DOHH2 (cell line): ENCODE data around the gene C5.

Experiments
- H3F3A ChIP-seq: fragments of 200-600 bp; sonication (generic), shearing (Covaris generic); 2 replicates; pipeline ENCODE4 v1.6.0; 2016; ENCODE audit warnings: antibody characterized with exemption, mild to moderate bottlenecking; ENCODE audit not compliant: control insufficient read depth, insufficient read depth
- H3K27ac ChIP-seq: fragments of 200-600 bp; sonication (generic); 2 replicates; pipeline ENCODE4 v1.5.1; 2014; ENCODE audit warnings: low read depth, mild to moderate bottlenecking, low read length, moderate library complexity
- H3K27me3 ChIP-seq: fragments of 200-600 bp; sonication (generic); 2 replicates; pipeline ENCODE4 v1.6.1; 2014; ENCODE audit warnings: mild to moderate bottlenecking, low read length, mixed read lengths; ENCODE audit not compliant: control insufficient read depth
- H3K36me3 ChIP-seq: fragments of 200-600 bp; sonication (generic); 2 replicates; pipeline ENCODE4 v1.6.1; 2014; ENCODE audit warnings: mild to moderate bottlenecking, low read length, moderate library complexity, mixed read lengths; ENCODE audit not compliant: control insufficient read depth
- H3K4me1 ChIP-seq: fragments of 200-600 bp; sonication (generic); 2 replicates; pipeline ENCODE4 v1.6.1; 2014; ENCODE audit warnings: mild to moderate bottlenecking, low read length, mixed read lengths; ENCODE audit not compliant: control insufficient read depth
- H3K4me2 ChIP-seq: fragments of 200-600 bp; sonication (generic); 2 replicates; pipeline ENCODE4 v1.6.0; 2014; ENCODE audit warnings: mild to moderate bottlenecking, low read length, moderate library complexity
- H3K4me3 ChIP-seq: fragments of 200-600 bp; sonication (generic); 2 replicates; pipeline ENCODE4 v1.5.1; 2014; ENCODE audit warnings: mild to moderate bottlenecking, low read length, mixed read lengths
- H3K79me2 ChIP-seq: fragments of 200-600 bp; sonication (generic); 2 replicates; pipeline ENCODE4 v1.6.1; 2014; ENCODE audit warnings: mild to moderate bottlenecking, low read length, mixed read lengths; ENCODE audit not compliant: control insufficient read depth
- H3K9me2 ChIP-seq: fragments of 200-600 bp; sonication (generic); replicated peaks from 2 replicates; pipeline ENCODE4 v1.6.1; 2014; ENCODE audit warnings: mild to moderate bottlenecking, low read length, mixed read lengths; ENCODE audit not compliant: control insufficient read depth
- H3K9me3 ChIP-seq: fragments of 200-600 bp; sonication (generic); 2 replicates; pipeline ENCODE4 v1.6.1; 2014; ENCODE audit warnings: antibody characterized with exemption, low read length, mixed read lengths; ENCODE audit not compliant: control insufficient read depth, insufficient read depth
- H4K20me1 ChIP-seq: fragments of 200-600 bp; sonication (generic); 2 replicates; pipeline ENCODE4 v1.6.0; 2014; ENCODE audit warnings: low read depth, mild to moderate bottlenecking, antibody characterized with exemption, low read length, moderate library complexity; ENCODE audit not compliant: control insufficient read depth, insufficient read depth
- CTCF ChIP-seq: fragments of 200-600 bp; sonication (generic); IDR thresholded peaks from one replicate; pipeline ENCODE4 v1.5.1; 2014; ENCODE audit warnings: antibody characterized with exemption, mild to moderate bottlenecking, low read depth, low read length; ENCODE audit not compliant: poor library complexity, severe bottlenecking
- EZH2phosphoT487 ChIP-seq: fragments of 200-600 bp; sonication (generic); IDR thresholded peaks from 2 replicates; pipeline ENCODE4 v1.6.1; 2017; ENCODE audit warnings: borderline replicate concordance, mild to moderate bottlenecking, antibody characterized with exemption, low read length, moderate library complexity, mixed read lengths

The C5 gene

GRCh38 chr9:120918931-120919842 lies 130.9 kb downstream of the C5 start:
- no peak overlapping the region for H3K4me2 ChIP-seq
- no peaks in the 10 kb centered on the region for H3K79me2 ChIP-seq
- H3K36me3 ChIP-seq = peaks cover 20% of the 10 kb centered on the region
- no peaks in the 10 kb centered on the region for H3K9me3 ChIP-seq
- no peak overlapping the region for H3K27ac ChIP-seq
- H3F3A ChIP-seq = no peaks in the 10 kb centered on the region
- H4K20me1 ChIP-seq = no peaks in the 10 kb centered on the region
- no peaks in the 10 kb centered on the region for H3K9me2 ChIP-seq
- H3K27me3 ChIP-seq = no peaks in the 10 kb centered on the region
- no peak overlapping the region for H3K4me3 ChIP-seq
- peaks cover 58% of the 10 kb centered on the region for H3K4me1 ChIP-seq
- TF ChIP-seq EZH2phosphoT487 (no peak), CTCF (no peak)

- Histone ChIP-seq H3K4me3 (no peak overlapping the region), H3K9me2 (no peaks in the 10 kb centered on the region), H3K9me3 (no peaks in the 10 kb centered on the region), H3K79me2 (no peaks in the 10 kb centered on the region), H3K27me3 (no peaks in the 10 kb centered on the region), H3K36me3 (peaks cover 17% of the 10 kb centered on the region), H3K4me2 (no peak overlapping the region), H3K27ac (no peak overlapping the region), H4K20me1 (no peaks in the 10 kb centered on the region), H3K4me1 (peaks cover 47% of the 10 kb centered on the region), H3F3A (no peaks in the 10 kb centered on the region)
- no peak for TF ChIP-seq CTCF
- TF ChIP-seq EZH2phosphoT487 = no peak
Observed at GRCh38 chr9:120917929-120918762, 131.9 kb downstream of the C5 start.

- peaks cover 38% of the 10 kb centered on the region for H3K4me1 ChIP-seq
- no peaks in the 10 kb centered on the region for H3K79me2 ChIP-seq
- no peaks in the 10 kb centered on the region for H4K20me1 ChIP-seq
- H3K27ac ChIP-seq = no peak overlapping the region
- no peaks in the 10 kb centered on the region for H3F3A ChIP-seq
- H3K4me2 ChIP-seq = no peak overlapping the region
- H3K4me3 ChIP-seq = no peak overlapping the region
- no peaks in the 10 kb centered on the region for H3K9me3 ChIP-seq
- TF ChIP-seq CTCF = no peak
- TF ChIP-seq EZH2phosphoT487 = no peak
- H3K9me2 ChIP-seq = no peaks in the 10 kb centered on the region
- H3K36me3 ChIP-seq = peaks cover 15% of the 10 kb centered on the region
- no peaks in the 10 kb centered on the region for H3K27me3 ChIP-seq
Observed at GRCh38 chr9:120916991-120917880, 132.8 kb downstream of the C5 start.
